GM12875 (cell line): Measurements from ENCODE around the gene PIP4P1.

Experiments used
- H3K4me3 ChIP-seq: one replicate; pipeline ENCODE4 v1.5.1; 2011; ENCODE audit warnings: low read depth, low read length, control low read depth
- CTCF ChIP-seq: IDR thresholded peaks from 2 replicates; pipeline ENCODE4 v1.5.1; 2011; ENCODE audit warnings: low read depth, mild to moderate bottlenecking, control low read depth, inconsistent platforms, low read length, moderate library complexity, borderline replicate concordance; ENCODE audit not compliant: insufficient read depth

PIP4P1 gene

DNA sequence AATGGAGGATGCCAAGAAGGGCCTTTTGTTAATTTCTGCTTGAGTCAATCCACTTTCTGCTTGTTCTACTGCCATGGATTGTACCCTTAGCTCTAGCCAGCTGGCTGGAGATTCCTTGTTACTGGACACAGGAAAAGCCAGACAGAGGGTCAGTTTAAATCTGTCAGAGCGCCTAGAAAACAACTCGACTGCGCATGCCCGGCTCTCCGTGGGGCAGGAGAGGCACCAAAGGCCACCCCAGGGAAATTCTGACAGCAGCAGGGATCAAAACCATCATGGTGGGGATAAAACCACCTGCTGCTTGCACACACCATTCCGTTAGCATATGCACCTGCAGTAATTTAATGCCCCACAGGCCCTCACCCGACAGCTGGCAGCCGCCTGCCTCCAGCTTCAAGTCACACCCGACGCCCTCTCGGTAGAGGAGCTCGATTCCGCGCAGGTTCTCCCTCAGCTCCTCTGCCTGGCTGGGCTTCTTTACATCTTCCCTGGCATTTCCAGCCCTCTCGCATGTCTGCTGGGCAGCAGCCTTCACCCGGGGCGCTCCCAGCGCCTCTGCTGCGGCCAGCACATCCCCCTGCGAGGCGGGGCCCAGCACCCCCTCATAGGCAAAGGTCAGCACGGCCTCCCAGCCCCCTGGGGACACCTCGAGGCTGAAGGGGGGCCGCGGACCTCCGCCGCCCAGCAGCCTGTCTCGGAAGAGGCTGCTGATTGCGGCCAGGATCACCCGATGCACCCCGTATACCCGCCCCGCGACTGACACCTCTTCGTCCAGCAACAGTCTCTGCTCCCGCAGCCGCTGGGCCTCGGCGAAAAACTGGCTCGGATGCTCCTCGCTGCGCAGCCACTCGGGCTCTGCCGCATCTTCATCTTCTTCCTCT, 26.3 kb downstream of the PIP4P1 start:
- H3K4me3 ChIP-seq: no peak overlapping the region
- no peak for TF ChIP-seq CTCF

DNA sequence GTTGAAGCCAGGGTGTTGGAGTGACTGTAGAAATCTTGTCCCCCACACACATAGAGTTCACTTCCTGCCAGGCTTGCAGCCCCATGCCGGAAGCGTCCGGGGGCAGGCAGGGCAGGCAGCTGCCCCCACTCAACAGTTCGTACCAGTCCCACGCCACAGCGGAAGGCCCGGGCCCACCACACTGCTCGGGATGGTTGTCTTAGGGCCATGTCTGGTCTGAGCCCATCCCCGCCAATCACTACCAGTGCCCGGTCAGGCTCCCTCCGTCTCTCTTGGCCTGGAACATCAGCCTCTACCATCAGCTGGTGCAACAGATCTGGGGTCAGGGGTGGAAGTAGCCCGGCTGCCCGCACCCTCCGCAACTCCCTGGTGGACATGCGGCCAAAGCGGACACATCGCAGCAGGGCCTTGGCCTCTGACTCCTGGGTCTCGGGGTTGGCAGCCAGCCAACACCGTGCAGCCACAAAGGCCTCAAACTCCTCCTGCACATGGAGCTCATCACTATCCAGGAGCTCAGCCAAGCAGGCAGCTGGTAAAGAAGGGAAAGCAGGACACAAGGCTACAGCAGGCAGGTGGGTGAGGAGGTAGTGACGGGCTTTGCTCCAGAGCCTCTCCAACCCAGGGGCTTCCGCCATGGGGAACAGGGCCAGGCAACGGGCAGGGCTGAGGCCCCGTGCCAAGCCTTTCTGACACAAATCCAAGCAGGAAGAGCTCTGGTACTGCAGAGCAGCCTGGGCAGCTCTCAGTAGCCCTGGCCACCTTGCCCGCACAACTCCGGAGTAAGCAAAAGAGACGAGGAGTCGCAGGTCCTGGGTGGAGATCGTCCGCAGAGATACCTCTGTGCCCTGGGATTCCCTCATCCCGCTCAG, 31.2 kb downstream of the PIP4P1 start:
- H3K4me3 ChIP-seq: no peak overlapping the region
- TF ChIP-seq CTCF: no peak

GRCh38 chr14:20428802-20429201, 32.4 kb downstream of the PIP4P1 start:
- TF ChIP-seq CTCF: no peak
- no peak overlapping the region for H3K4me3 ChIP-seq

DNA sequence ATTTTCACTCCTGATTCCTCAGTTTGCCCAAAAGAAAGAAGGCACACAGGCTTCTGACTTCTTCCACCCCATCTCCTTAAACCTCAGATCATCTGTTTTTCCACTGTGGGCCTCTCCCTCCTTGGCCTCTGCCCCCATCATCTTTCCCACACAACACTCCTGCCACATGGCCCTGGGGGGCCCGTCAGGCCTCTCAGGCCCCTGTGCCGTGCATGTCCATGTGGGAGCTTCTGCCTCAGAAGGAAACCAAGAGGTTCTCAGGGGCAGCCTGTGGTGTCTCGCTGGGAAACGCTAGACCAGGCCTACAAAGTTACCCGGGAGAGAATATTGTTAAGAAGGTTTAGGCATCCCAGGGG, 33.2 kb downstream of the PIP4P1 start:
- H3K4me3 ChIP-seq: peak overlapping the region; percentile 28
- no peak for TF ChIP-seq CTCF

GRCh38 chr14:20427231-20428009, 33.8 kb downstream of the PIP4P1 start:
- no peak for TF ChIP-seq CTCF
- H3K4me3 ChIP-seq: peak overlapping the region; percentile 30

- TF ChIP-seq CTCF: no peak
- H3K4me3 ChIP-seq: no peak overlapping the region
Observed at GRCh38 chr14:20424851-20425250, 36.4 kb downstream of the PIP4P1 start.
